B cell (primary cell): ENCODE measurements around the gene ADGRF5.

Experiments
- EZH2 ChIP-seq: IDR thresholded peaks from 2 replicates; pipeline ENCODE4 v1.6.1; 2012; ENCODE audit warnings: borderline replicate concordance, low read depth, mild to moderate bottlenecking, moderate library complexity, low read length; ENCODE audit not compliant: insufficient read depth, poor library complexity, severe bottlenecking
- TF ChIP-seq, protein P1 (sequence below): fragments of 200-600 bp; IDR thresholded peaks from one replicate; pipeline ENCODE4 v1.8.0; 2022; ENCODE audit warnings: antibody characterized with exemption, mild to moderate bottlenecking

DNA sequence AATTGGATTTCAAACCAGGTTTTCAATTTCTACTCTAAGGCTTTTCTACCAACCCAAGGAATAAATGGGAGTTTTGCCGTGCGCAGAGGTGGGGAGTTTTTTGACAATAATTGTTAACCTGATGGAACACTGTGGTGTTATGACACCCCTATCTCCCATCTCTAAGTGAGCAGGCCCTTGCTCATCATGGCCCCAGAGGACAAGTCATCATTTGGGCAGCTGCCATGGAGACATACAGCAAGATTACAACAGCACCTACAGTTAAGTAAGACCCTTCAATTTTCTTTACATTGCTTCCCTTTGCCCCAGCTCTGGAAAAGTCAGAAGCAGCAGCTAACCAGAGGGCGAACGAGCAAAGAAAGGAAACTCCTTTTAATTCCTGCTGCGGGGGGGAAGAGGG is 54.3 kb downstream of the ADGRF5 start:
- TF ChIP-seq, protein P1, sequence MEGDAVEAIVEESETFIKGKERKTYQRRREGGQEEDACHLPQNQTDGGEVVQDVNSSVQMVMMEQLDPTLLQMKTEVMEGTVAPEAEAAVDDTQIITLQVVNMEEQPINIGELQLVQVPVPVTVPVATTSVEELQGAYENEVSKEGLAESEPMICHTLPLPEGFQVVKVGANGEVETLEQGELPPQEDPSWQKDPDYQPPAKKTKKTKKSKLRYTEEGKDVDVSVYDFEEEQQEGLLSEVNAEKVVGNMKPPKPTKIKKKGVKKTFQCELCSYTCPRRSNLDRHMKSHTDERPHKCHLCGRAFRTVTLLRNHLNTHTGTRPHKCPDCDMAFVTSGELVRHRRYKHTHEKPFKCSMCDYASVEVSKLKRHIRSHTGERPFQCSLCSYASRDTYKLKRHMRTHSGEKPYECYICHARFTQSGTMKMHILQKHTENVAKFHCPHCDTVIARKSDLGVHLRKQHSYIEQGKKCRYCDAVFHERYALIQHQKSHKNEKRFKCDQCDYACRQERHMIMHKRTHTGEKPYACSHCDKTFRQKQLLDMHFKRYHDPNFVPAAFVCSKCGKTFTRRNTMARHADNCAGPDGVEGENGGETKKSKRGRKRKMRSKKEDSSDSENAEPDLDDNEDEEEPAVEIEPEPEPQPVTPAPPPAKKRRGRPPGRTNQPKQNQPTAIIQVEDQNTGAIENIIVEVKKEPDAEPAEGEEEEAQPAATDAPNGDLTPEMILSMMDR = no peak
- no peak for TF ChIP-seq EZH2
